Neural progenitor cell (in vitro differentiated cells): ENCODE measurements around the gene NDRG3.

ENCODE experiments used
- CTCF ChIP-seq: fragments of 200-600 bp; sonication (generic); IDR thresholded peaks from 2 replicates; pipeline ENCODE4 v1.5.1; 2017; ENCODE audit warnings: antibody characterized with exemption, mild to moderate bottlenecking
- EZH2 ChIP-seq: fragments of 200-600 bp; sonication (generic); IDR thresholded peaks from 2 replicates; pipeline ENCODE4 v1.6.1; 2017; ENCODE audit warnings: antibody characterized with exemption, mild to moderate bottlenecking, moderate library complexity

DNA sequence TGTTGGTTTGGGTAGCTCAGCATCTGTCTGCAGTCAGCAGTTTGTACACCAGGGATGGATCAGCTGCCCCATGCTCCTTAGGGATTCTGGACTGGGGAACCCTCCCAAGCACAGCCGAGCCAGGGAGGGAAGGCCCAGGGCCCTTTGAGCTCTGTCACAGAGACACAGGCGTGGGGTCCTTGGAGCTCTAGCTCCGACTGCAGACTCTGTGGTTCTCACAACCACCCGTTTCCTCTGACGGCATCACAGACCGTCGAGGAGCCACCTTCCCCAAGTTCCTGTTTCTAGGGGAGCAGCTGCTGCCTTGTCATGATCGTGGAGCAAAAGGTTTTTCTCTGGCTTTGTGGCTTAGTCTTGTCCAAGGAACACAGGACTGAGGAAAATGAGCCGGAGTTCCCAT, 99.9 kb downstream of the NDRG3 start, which contains the start of gene SLA2:
- TF ChIP-seq CTCF, result no peak
- no peak for TF ChIP-seq EZH2
